WTC11 (cell line): ENCODE data around the gene MLPH. TPM values are rescaled to one million over a fixed set of nuclear protein-coding genes. Genes with fewer than 3 reads are reported as not detected.
A peak's percentile ranks its signal among the peaks of the same experiment; 100 is the strongest.

Experiments used
- ATAC-seq: fragments of 200-7000 bp; cut with Tn5 transposase; 2 replicates; pipeline ENCODE4 v1.10.0; 2021; ENCODE audit warnings: mild to moderate bottlenecking, moderate library complexity
- CTCF ChIA-PET: fragments of 300-600 bp; sonication (Branson Sonifier 250); formaldehyde crosslinking; loops from one replicate; lab custom pipeline; 2021; ENCODE audit warnings: antibody characterized with exemption; lab: Charles Lee
- POLR2A ChIA-PET: fragments of 350-600 bp; sonication (Branson Sonifier 250); formaldehyde crosslinking; loops from one replicate; lab custom pipeline; 2021; ENCODE audit warnings: antibody characterized with exemption; lab: Charles Lee
- DNase-seq: peaks from one replicate; pipeline ENCODE4 v3.0.0; 2021; ENCODE audit warnings: low spot score
- H3K27ac Mint-ChIP-seq: 2 replicates; pipeline ENCODE4 v1.8.0; 2021; ENCODE audit warnings: mixed read lengths
- H3K27me3 Mint-ChIP-seq: 2 replicates; pipeline ENCODE4 v1.8.0; 2021; ENCODE audit warnings: low read depth, mild to moderate bottlenecking, moderate library complexity, mixed read lengths
- H3K36me3 Mint-ChIP-seq: 2 replicates; pipeline ENCODE4 v1.8.0; 2021; ENCODE audit warnings: mixed read lengths
- H3K4me1 Mint-ChIP-seq: 2 replicates; pipeline ENCODE4 v1.8.0; 2022; ENCODE audit warnings: mixed read lengths
- H3K4me3 Mint-ChIP-seq: 2 replicates; pipeline ENCODE4 v1.8.0; 2021; ENCODE audit warnings: mild to moderate bottlenecking, moderate library complexity, mixed read lengths
- H3K9me3 Mint-ChIP-seq: 2 replicates; pipeline ENCODE4 v1.8.0; 2021; ENCODE audit warnings: mixed read lengths
- ETV6 ChIP-seq: sonication (generic); formaldehyde crosslinking; IDR thresholded peaks from 2 replicates; pipeline ENCODE4 v1.8.1; 2022; ENCODE audit warnings: mild to moderate bottlenecking, missing genetic modification reagents
- GRHL2 ChIP-seq: fragments of 250-450 bp; sonication (Bioruptor Pico); IDR thresholded peaks from 2 replicates; pipeline ENCODE4 v1.8.0; 2022; ENCODE audit warnings: mild to moderate bottlenecking, moderate library complexity; ENCODE audit not compliant: insufficient replicate concordance, severe bottlenecking
- GTF2I ChIP-seq: fragments of 250-450 bp; sonication (Bioruptor Pico); conservative IDR thresholded peaks from 2 replicates; pipeline ENCODE4 v1.4.0; 2021; ENCODE audit warnings: mild to moderate bottlenecking
- NR1H2 ChIP-seq: sonication (generic); formaldehyde crosslinking; IDR thresholded peaks from 2 replicates; pipeline ENCODE4 v1.9.0; 2021; ENCODE audit warnings: mild to moderate bottlenecking, moderate library complexity, missing genetic modification reagents
- SMAD4 ChIP-seq: sonication (generic); formaldehyde crosslinking; IDR thresholded peaks from 2 replicates; pipeline ENCODE4 v1.8.0; 2022; ENCODE audit warnings: mild to moderate bottlenecking, missing genetic modification reagents
- SOX15 ChIP-seq: fragments of 250-450 bp; sonication (Bioruptor Pico); IDR thresholded peaks from 2 replicates; pipeline ENCODE4 v1.9.0; 2021; ENCODE audit warnings: mild to moderate bottlenecking
- SP1 ChIP-seq: sonication (generic); formaldehyde crosslinking; conservative IDR thresholded peaks from 2 replicates; pipeline ENCODE4 v1.8.1; 2022; ENCODE audit warnings: missing genetic modification reagents
- TEAD1 ChIP-seq: sonication (generic); formaldehyde crosslinking; IDR thresholded peaks from 2 replicates; pipeline ENCODE4 v1.8.0; 2022; ENCODE audit warnings: mild to moderate bottlenecking, missing genetic modification reagents
- TEAD4 ChIP-seq: sonication (generic); formaldehyde crosslinking; IDR thresholded peaks from 2 replicates; pipeline ENCODE4 v1.8.0; 2022; ENCODE audit warnings: mild to moderate bottlenecking, missing genetic modification reagents
- ZNF121 ChIP-seq: sonication (generic); formaldehyde crosslinking; IDR thresholded peaks from 2 replicates; pipeline ENCODE4 v1.8.0; 2023; ENCODE audit warnings: missing genetic modification reagents
- ZNF138 ChIP-seq: sonication (generic); formaldehyde crosslinking; conservative IDR thresholded peaks from 2 replicates; pipeline ENCODE4 v1.8.1; 2022; ENCODE audit warnings: mild to moderate bottlenecking, moderate library complexity, missing genetic modification reagents
- ZNF232 ChIP-seq: sonication (generic); formaldehyde crosslinking; IDR thresholded peaks from 2 replicates; pipeline ENCODE4 v1.8.0; 2022; ENCODE audit warnings: mild to moderate bottlenecking, missing genetic modification reagents
- ZNF317 ChIP-seq: sonication (generic); formaldehyde crosslinking; IDR thresholded peaks from 2 replicates; pipeline ENCODE4 v1.8.1; 2023; ENCODE audit warnings: low read depth, mild to moderate bottlenecking, moderate library complexity, missing genetic modification reagents, borderline replicate concordance
- ZNF425 ChIP-seq: fragments of 250-450 bp; sonication (Bioruptor Pico); conservative IDR thresholded peaks from 2 replicates; pipeline ENCODE4 v1.9.0; 2021; ENCODE audit warnings: mild to moderate bottlenecking
- ZNF512 ChIP-seq: sonication (generic); formaldehyde crosslinking; IDR thresholded peaks from 2 replicates; pipeline ENCODE4 v1.8.1; 2022; ENCODE audit warnings: missing genetic modification reagents, borderline replicate concordance
- total RNA-seq: library from RNA; stranded (reverse); gene quantifications from 3 replicates; pipeline ENCODE4 v1.2.3, GENCODE V29; 2021
- TF ChIP-seq, protein P1 (sequence below): sonication (generic); formaldehyde crosslinking; IDR thresholded peaks from 2 replicates; pipeline ENCODE4 v1.8.0; 2022; ENCODE audit warnings: missing genetic modification reagents
- TF ChIP-seq, protein P2 (sequence below): sonication (generic); formaldehyde crosslinking; IDR thresholded peaks from 2 replicates; pipeline ENCODE4 v1.8.0; 2023; ENCODE audit warnings: mild to moderate bottlenecking, missing genetic modification reagents

Gene MLPH
- total RNA-seq, 1 experiment from 2014 or later: 10.3 TPM

DNA sequence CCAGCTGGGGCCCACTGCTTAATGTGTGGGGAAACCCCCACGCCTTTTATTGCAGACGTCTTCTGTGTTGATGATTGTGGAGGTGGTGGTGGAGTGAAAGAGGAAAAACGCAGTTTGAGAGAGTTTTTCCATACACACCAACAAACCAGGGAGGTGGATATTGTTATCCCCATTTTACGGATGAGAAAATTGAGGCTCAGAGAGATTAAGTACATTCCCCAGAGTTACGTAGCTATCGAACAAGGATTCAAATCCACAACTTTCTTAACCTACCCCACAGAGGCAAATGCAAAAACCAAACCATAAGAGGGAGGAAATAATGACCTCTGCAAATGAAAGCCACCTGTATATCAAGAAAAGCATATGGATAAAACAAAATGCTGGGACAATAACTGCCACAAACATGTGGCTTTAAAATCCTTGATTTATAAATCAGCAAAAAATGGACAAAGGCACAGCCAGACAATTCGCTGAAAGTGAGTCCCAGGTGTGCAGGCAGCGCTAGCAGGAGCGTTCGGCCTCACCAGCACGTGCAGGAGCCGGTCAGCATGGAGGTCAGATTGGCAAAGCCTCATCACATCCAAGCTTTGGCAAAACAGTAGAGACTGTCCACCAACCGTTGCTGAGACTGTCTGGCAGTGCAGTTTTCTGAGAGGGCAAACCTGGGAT is 116.1 kb downstream of the MLPH start:
- Mint-ChIP-seq H3K36me3 (peaks cover 32% of the 10 kb centered on the region), H3K27me3 (peaks cover 11% of the 10 kb centered on the region), H3K4me1 (peaks cover 56% of the 10 kb centered on the region), H3K4me3 (no peak overlapping the region), H3K27ac (peak overlapping the region; percentile 64), H3K9me3 (peaks cover 29% of the 10 kb centered on the region)
- TF ChIP-seq ETV6 (CRISPR knock-in tag) (no peak), ZNF138 (CRISPR knock-in tag) (no peak), ZNF232 (CRISPR knock-in tag) (no peak), ZNF512 (CRISPR knock-in tag) (no peak), NR1H2 (CRISPR knock-in tag) (no peak), ZNF425 (no peak), SP1 (no peak), SMAD4 (no peak), TEAD1 (no peak)
- TF ChIP-seq, protein P1, sequence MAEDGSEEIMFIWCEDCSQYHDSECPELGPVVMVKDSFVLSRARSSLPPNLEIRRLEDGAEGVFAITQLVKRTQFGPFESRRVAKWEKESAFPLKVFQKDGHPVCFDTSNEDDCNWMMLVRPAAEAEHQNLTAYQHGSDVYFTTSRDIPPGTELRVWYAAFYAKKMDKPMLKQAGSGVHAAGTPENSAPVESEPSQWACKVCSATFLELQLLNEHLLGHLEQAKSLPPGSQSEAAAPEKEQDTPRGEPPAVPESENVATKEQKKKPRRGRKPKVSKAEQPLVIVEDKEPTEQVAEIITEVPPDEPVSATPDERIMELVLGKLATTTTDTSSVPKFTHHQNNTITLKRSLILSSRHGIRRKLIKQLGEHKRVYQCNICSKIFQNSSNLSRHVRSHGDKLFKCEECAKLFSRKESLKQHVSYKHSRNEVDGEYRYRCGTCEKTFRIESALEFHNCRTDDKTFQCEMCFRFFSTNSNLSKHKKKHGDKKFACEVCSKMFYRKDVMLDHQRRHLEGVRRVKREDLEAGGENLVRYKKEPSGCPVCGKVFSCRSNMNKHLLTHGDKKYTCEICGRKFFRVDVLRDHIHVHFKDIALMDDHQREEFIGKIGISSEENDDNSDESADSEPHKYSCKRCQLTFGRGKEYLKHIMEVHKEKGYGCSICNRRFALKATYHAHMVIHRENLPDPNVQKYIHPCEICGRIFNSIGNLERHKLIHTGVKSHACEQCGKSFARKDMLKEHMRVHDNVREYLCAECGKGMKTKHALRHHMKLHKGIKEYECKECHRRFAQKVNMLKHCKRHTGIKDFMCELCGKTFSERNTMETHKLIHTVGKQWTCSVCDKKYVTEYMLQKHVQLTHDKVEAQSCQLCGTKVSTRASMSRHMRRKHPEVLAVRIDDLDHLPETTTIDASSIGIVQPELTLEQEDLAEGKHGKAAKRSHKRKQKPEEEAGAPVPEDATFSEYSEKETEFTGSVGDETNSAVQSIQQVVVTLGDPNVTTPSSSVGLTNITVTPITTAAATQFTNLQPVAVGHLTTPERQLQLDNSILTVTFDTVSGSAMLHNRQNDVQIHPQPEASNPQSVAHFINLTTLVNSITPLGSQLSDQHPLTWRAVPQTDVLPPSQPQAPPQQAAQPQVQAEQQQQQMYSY (CRISPR knock-in tag): no peak
- TF ChIP-seq, protein P2, sequence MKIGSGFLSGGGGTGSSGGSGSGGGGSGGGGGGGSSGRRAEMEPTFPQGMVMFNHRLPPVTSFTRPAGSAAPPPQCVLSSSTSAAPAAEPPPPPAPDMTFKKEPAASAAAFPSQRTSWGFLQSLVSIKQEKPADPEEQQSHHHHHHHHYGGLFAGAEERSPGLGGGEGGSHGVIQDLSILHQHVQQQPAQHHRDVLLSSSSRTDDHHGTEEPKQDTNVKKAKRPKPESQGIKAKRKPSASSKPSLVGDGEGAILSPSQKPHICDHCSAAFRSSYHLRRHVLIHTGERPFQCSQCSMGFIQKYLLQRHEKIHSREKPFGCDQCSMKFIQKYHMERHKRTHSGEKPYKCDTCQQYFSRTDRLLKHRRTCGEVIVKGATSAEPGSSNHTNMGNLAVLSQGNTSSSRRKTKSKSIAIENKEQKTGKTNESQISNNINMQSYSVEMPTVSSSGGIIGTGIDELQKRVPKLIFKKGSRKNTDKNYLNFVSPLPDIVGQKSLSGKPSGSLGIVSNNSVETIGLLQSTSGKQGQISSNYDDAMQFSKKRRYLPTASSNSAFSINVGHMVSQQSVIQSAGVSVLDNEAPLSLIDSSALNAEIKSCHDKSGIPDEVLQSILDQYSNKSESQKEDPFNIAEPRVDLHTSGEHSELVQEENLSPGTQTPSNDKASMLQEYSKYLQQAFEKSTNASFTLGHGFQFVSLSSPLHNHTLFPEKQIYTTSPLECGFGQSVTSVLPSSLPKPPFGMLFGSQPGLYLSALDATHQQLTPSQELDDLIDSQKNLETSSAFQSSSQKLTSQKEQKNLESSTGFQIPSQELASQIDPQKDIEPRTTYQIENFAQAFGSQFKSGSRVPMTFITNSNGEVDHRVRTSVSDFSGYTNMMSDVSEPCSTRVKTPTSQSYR (CRISPR knock-in tag): no peak
- DNase-seq (no peak), ATAC-seq (no peak)
- CTCF ChIA-PET: interaction anchor here (0.7 to 4.2 kb wide), 10 partner anchors 11 to 190 kb away, joined by 3 to 37 read pairs (median 8); partner anchors contain the start of gene RAB17
- POLR2A ChIA-PET: interaction anchor here (0.6 to 1.7 kb wide), 2 partner anchors 12 to 30 kb away, joined by 3 read pairs; no protein-coding TSS in a partner anchor

GRCh38 chr2:237603718-237604362 is 116.8 kb downstream of the MLPH start:
- POLR2A ChIA-PET: interaction anchor here (0.6 to 1.7 kb wide), 3 partner anchors 13 to 31 kb away, joined by 3 to 4 read pairs (median 3); partner anchors contain the start of gene RAB17
- CTCF ChIA-PET: interaction anchor here (0.7 to 4.2 kb wide), 7 partner anchors 10 to 190 kb away, joined by 3 to 36 read pairs (median 5); no protein-coding TSS in a partner anchor
- no peak overlapping the region for H3K4me3 Mint-ChIP-seq
- TF ChIP-seq GTF2I (CRISPR knock-in tag): peak; percentile 72
- TF ChIP-seq ZNF121 (CRISPR knock-in tag): peak; percentile 84
- TF ChIP-seq GRHL2 (CRISPR knock-in tag): no peak
- TF ChIP-seq ZNF317 (CRISPR knock-in tag): no peak
- no peak for TF ChIP-seq SOX15 (CRISPR knock-in tag)
- no peak for TF ChIP-seq TEAD4
- TF ChIP-seq, protein P1 (CRISPR knock-in tag): 0 out of 2 replicates have a peak, but pooled peaks have one; percentile 23
- H3K4me1 Mint-ChIP-seq: peaks cover 50% of the 10 kb centered on the region
- ATAC-seq (peak; percentile 28), DNase-seq (no peak)
- peaks cover 36% of the 10 kb centered on the region for H3K9me3 Mint-ChIP-seq
- H3K27ac Mint-ChIP-seq: peak overlapping the region; percentile 64
- peaks cover 12% of the 10 kb centered on the region for H3K27me3 Mint-ChIP-seq
- peaks cover 38% of the 10 kb centered on the region for H3K36me3 Mint-ChIP-seq
